DOHH2 (cell line): ENCODE measurements around the gene HSPB7.
"Not testable (repeated sequence)": the region's sequence is repeated elsewhere in the genome, so short reads cannot be mapped to it uniquely, and the experiment has no call there.

ENCODE experiments used
- CTCF ChIP-seq: fragments of 200-600 bp; sonication (generic); IDR thresholded peaks from one replicate; pipeline ENCODE4 v1.5.1; 2014; ENCODE audit warnings: antibody characterized with exemption, mild to moderate bottlenecking, low read depth, low read length; ENCODE audit not compliant: poor library complexity, severe bottlenecking
- EZH2phosphoT487 ChIP-seq: fragments of 200-600 bp; sonication (generic); IDR thresholded peaks from 2 replicates; pipeline ENCODE4 v1.6.1; 2017; ENCODE audit warnings: borderline replicate concordance, mild to moderate bottlenecking, antibody characterized with exemption, low read length, moderate library complexity, mixed read lengths

- TF ChIP-seq CTCF, EZH2phosphoT487: not testable (repeated sequence)
Observed at GRCh38 chr1:16051949-16052348, 34.1 kb upstream of the HSPB7 start.
